Measurements from ENCODE around the gene WDR27.
"Not testable (repeated sequence)": the region's sequence is repeated elsewhere in the genome, so short reads cannot be mapped to it uniquely, and the experiment has no call there.

Gene WDR27

GRCh38 chr6:169487579-169488436 lies 214.0 kb downstream of the WDR27 start:
- no peak for DNase-seq (ENCODE audit: low read depth in 2 of 2)

GRCh38 chr6:169479783-169480495 lies 221.9 kb downstream of the WDR27 start:
- DNase-seq (ENCODE audit: low read depth in 2 of 2): no peak

GRCh38 chr6:169474362-169474761 lies 227.5 kb downstream of the WDR27 start:
- DNase-seq (ENCODE audit: low read depth in 2 of 2): no peak

- no peak for DNase-seq (ENCODE audit: low read depth in 2 of 2)
These were observed 228.2 kb downstream of the WDR27 start for GRCh38 chr6:169473663-169474062.

- no peak for DNase-seq (ENCODE audit: low read depth in 2 of 2)
These were observed 228.9 kb downstream of the WDR27 start for GRCh38 chr6:169472786-169473416.

GRCh38 chr6:169470790-169471189 lies 231.0 kb downstream of the WDR27 start:
- DNase-seq (ENCODE audit: low read depth in 2 of 2): no peak

GRCh38 chr6:169469028-169469427 lies 232.8 kb downstream of the WDR27 start:
- no peak for DNase-seq (ENCODE audit: low read depth in 2 of 2)

- DNase-seq (ENCODE audit: low read depth in 2 of 2): not testable (repeated sequence)
These were observed 234.1 kb downstream of the WDR27 start for GRCh38 chr6:169467755-169468154.

GRCh38 chr6:169466256-169466655 lies 235.6 kb downstream of the WDR27 start:
- not testable (repeated sequence) for DNase-seq (ENCODE audit: low read depth in 2 of 2)

- no peak for DNase-seq (ENCODE audit: low read depth in 2 of 2)
These were observed 244.1 kb downstream of the WDR27 start for GRCh38 chr6:169457762-169458161.

GRCh38 chr6:169456840-169457239 lies 245.0 kb downstream of the WDR27 start:
- no peak for DNase-seq (ENCODE audit: low read depth in 2 of 2)

GRCh38 chr6:169455470-169455869 lies 246.4 kb downstream of the WDR27 start:
- no peak for DNase-seq (ENCODE audit: low read depth in 2 of 2)

GRCh38 chr6:169454872-169455204 lies 247.0 kb downstream of the WDR27 start:
- DNase-seq (ENCODE audit: low read depth in 2 of 2): no peak

- no peak for DNase-seq (ENCODE audit: low read depth in 2 of 2)
These were observed 247.5 kb downstream of the WDR27 start for GRCh38 chr6:169454204-169454871.

- no peak for DNase-seq (ENCODE audit: low read depth in 2 of 2)
These were observed 248.8 kb downstream of the WDR27 start for GRCh38 chr6:169452869-169453620.

GRCh38 chr6:169452117-169452868 lies 249.5 kb downstream of the WDR27 start:
- DNase-seq (ENCODE audit: low read depth in 2 of 2): no peak

GRCh38 chr6:169451065-169451838 lies 250.6 kb downstream of the WDR27 start:
- DNase-seq (ENCODE audit: low read depth in 2 of 2): no peak

GRCh38 chr6:169450097-169450496 lies 251.7 kb downstream of the WDR27 start:
- DNase-seq (ENCODE audit: low read depth in 2 of 2): no peak

GRCh38 chr6:169449221-169449620 lies 252.6 kb downstream of the WDR27 start:
- DNase-seq (ENCODE audit: low read depth in 2 of 2): no peak

Data from stimulated activated CD8-positive, alpha-beta memory T cell treated with anti-CD3 and anti-CD28 coated beads, Interleukin-15, amount 100 ng/mL, for 48 hours (primary cell).